Glutamatergic neuron (in vitro differentiated cells): Measurements from ENCODE around the gene GNG8. TPM values are rescaled to one million over a fixed set of nuclear protein-coding genes. Genes with fewer than 3 reads are reported as not detected.
A peak's percentile ranks its signal among the peaks of the same experiment; 100 is the strongest.

Source experiments
- DNase-seq: peaks from one replicate; pipeline ENCODE4 v3.0.0; 2022
- H3K27ac Mint-ChIP-seq: one replicate; pipeline ENCODE4 v1.8.0; 2020; ENCODE audit warnings: mild to moderate bottlenecking, mixed read lengths, inconsistent platforms; ENCODE audit not compliant: unreplicated experiment
- H3K27me3 Mint-ChIP-seq: one replicate; pipeline ENCODE4 v1.8.0; 2020; ENCODE audit warnings: mild to moderate bottlenecking, moderate library complexity, mixed read lengths, inconsistent platforms; ENCODE audit not compliant: unreplicated experiment
- H3K36me3 Mint-ChIP-seq: one replicate; pipeline ENCODE4 v1.8.0; 2020; ENCODE audit warnings: mild to moderate bottlenecking, mixed read lengths, inconsistent platforms; ENCODE audit not compliant: unreplicated experiment
- H3K4me1 Mint-ChIP-seq: one replicate; pipeline ENCODE4 v1.8.0; 2020; ENCODE audit warnings: mild to moderate bottlenecking, low read depth, mixed read lengths, inconsistent platforms; ENCODE audit not compliant: unreplicated experiment
- H3K4me3 Mint-ChIP-seq: one replicate; pipeline ENCODE4 v1.8.0; 2020; ENCODE audit warnings: mild to moderate bottlenecking, mixed read lengths, inconsistent platforms; ENCODE audit not compliant: unreplicated experiment
- H3K9me3 Mint-ChIP-seq: one replicate; pipeline ENCODE4 v1.8.0; 2020; ENCODE audit warnings: mild to moderate bottlenecking, moderate library complexity, mixed read lengths, inconsistent platforms; ENCODE audit not compliant: unreplicated experiment
- total RNA-seq: library from RNA; stranded (reverse); fragmentation: NEBNext Ultra II Directional; extraction: Animal tissue kit (Norgen Biotek cat#: 25700); gene quantifications from one replicate; pipeline ENCODE4 v1.2.1, GENCODE V29; 2021; ENCODE audit not compliant: unreplicated experiment
- TF ChIP-seq, protein P1 (sequence below): fragments of 200-600 bp; sonication (generic); IDR thresholded peaks from one replicate; pipeline ENCODE4 v1.5.0; 2021; ENCODE audit not compliant: partially characterized antibody, unreplicated experiment

The GNG8 gene
- total RNA-seq, 1 donor from 2014 or later: 54.6 TPM

DNA sequence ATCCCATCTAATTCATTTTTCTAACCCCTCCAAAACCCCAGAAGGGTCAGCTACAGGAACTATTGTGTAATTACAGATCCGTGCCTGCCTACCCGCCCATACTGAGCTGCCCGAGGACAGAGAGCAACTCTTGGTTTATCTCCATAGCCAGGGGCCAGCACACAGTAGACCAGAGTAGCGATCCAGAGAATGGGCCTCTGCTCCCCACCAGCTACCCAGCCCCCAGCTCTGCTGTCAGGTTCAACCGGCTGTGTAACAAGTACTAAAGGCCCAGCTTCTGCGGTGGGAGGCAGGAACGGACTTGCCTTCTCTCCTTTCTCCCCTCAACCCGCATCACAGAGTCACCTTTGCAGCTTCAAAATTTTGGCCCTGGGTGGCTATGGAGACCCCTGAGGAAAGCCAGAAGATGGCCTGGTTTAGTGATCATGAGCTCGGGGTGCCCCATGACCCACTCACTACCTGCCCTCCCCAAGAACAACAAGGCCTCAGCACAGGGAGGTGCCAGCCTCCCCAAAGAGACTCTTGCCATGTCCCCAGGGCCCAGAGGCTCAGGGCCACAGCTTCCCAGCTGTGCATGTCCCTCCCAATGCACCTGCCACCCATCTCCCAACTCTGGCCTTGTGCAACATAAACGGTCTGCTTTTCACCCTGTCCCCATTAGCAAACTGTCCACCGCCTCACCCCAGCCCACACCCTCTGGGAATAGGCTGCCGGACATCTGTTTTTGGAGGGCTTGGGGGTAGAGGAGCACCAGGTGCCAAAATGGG, 29.1 kb downstream of the GNG8 start:
- Mint-ChIP-seq H3K27ac (peak overlapping the region; percentile 65), H3K9me3 (peaks cover 16% of the 10 kb centered on the region), H3K4me3 (peak overlapping the region; percentile 68), H3K4me1 (peaks cover 29% of the 10 kb centered on the region), H3K36me3 (peaks cover 9% of the 10 kb centered on the region), H3K27me3 (peaks cover 12% of the 10 kb centered on the region)
- DNase-seq: no peak
- TF ChIP-seq, protein P1, sequence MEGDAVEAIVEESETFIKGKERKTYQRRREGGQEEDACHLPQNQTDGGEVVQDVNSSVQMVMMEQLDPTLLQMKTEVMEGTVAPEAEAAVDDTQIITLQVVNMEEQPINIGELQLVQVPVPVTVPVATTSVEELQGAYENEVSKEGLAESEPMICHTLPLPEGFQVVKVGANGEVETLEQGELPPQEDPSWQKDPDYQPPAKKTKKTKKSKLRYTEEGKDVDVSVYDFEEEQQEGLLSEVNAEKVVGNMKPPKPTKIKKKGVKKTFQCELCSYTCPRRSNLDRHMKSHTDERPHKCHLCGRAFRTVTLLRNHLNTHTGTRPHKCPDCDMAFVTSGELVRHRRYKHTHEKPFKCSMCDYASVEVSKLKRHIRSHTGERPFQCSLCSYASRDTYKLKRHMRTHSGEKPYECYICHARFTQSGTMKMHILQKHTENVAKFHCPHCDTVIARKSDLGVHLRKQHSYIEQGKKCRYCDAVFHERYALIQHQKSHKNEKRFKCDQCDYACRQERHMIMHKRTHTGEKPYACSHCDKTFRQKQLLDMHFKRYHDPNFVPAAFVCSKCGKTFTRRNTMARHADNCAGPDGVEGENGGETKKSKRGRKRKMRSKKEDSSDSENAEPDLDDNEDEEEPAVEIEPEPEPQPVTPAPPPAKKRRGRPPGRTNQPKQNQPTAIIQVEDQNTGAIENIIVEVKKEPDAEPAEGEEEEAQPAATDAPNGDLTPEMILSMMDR: no peak

DNA sequence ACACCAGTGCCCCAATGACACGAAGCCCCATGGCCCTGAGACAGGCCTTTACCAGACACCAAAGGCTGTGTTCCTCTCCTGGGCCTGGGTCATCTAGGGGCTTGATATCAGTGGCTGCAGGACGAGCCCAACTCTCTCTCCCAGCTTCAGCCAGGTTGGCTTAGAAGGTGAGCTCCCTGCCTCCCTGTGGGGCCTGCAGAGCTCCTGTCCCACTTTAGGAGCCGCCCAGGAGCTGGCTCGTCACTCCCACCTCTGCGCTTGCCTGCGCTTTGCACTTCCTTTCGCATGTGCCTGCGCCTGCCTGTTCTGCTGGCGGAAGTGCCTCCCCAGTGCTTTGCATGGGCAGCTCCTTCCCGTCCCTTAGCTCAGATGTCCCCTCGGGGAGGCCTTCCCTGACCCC, 30.0 kb downstream of the GNG8 start:
- Mint-ChIP-seq H3K27me3 (peaks cover 14% of the 10 kb centered on the region), H3K27ac (peak overlapping the region; percentile 65), H3K4me1 (peaks cover 29% of the 10 kb centered on the region), H3K4me3 (peak overlapping the region; percentile 73), H3K36me3 (peaks cover 9% of the 10 kb centered on the region), H3K9me3 (peaks cover 13% of the 10 kb centered on the region)
- DNase-seq: no peak
- TF ChIP-seq, protein P1: no peak

DNA sequence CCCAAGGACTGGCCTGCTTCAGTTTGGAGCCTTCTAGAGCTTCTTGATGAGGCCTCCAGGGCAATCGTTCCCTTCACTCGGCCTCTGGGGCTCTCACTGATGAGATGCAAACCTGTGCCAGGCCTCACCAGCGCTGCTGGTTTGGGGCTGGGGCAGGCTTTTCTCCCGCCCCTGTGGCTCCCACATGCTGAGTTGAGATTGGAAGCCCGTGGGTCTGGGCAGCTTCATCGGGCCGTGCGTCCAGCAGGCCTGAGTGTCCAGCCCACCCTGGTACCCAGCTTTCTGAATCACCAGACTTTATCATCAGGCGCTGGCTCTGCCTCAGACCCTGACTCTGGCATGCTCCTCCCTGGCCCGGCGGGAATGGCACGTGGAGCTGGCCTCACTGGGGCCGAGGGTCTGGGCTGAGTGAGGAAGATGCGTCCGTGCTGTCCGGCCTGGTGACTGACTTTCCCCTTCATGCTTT, 30.6 kb downstream of the GNG8 start:
- H3K4me3 Mint-ChIP-seq: peak overlapping the region; percentile 92
- peaks cover 11% of the 10 kb centered on the region for H3K9me3 Mint-ChIP-seq
- peaks cover 29% of the 10 kb centered on the region for H3K4me1 Mint-ChIP-seq
- H3K27ac Mint-ChIP-seq: no peak overlapping the region
- peaks cover 13% of the 10 kb centered on the region for H3K27me3 Mint-ChIP-seq
- DNase-seq: no peak
- TF ChIP-seq, protein P1: no peak
- H3K36me3 Mint-ChIP-seq: peaks cover 5% of the 10 kb centered on the region

DNA sequence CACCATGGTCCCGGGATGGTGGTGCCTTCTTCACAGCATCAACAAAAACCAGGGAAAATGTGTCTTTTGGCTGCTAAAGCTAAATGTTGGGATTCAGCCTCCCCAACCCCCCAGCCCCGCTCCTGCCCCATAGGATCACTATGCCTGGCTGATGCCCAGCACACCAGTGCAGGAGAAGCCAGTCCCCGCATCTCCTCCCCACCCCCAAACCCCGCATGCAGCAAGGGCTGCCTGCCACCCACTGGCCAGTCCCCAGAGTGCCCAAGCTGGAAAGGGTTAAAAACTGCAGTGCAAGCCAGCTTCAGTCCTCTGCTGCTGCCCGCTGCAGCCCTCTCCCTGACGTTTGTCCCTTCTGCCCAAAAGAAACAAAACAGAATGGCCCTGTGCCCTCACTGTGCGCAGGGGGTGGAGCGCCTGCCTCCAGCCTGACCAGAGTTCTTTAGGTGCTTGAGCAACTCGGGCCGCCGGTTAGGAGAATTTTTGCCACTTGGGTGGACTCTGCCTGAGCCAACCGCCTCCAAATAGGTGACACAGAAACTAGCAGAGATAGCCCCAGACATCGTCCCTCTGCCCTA, 31.1 kb downstream of the GNG8 start:
- H3K27me3 Mint-ChIP-seq: peaks cover 16% of the 10 kb centered on the region
- H3K4me3 Mint-ChIP-seq: peak overlapping the region; percentile 92
- H3K9me3 Mint-ChIP-seq: peaks cover 12% of the 10 kb centered on the region
- H3K27ac Mint-ChIP-seq: no peak overlapping the region
- no peak for DNase-seq
- TF ChIP-seq, protein P1: no peak
- peaks cover 5% of the 10 kb centered on the region for H3K36me3 Mint-ChIP-seq
- peaks cover 29% of the 10 kb centered on the region for H3K4me1 Mint-ChIP-seq

DNA sequence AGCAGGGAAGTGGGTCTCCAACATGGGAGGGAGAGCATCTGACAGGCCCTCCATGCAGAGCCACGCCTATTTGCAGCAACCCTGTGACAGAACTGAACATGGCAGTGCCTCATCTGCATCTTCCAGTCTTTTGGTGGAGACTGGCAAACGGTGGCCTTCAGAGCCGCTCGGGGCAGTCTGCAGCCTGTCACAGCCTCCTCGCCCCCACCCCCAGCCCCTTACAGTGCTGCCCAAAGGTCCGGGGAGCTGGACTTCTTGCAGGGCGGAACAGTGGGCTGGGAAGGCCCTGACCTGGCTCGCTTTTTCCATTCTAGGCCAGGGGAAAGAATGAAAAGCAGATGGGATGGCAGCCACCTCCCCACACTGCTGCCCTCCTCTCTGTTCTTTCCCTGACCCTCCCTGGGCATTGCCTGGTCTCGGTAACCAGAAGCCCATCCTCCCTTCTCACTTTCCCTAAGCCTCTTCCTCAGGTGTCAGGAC, 32.2 kb downstream of the GNG8 start:
- H3K27me3 Mint-ChIP-seq: peaks cover 13% of the 10 kb centered on the region
- H3K9me3 Mint-ChIP-seq: peaks cover 12% of the 10 kb centered on the region
- peak overlapping the region; percentile 92 for H3K4me3 Mint-ChIP-seq
- H3K4me1 Mint-ChIP-seq: peaks cover 27% of the 10 kb centered on the region
- H3K27ac Mint-ChIP-seq: peak overlapping the region; percentile 66
- peaks cover 3% of the 10 kb centered on the region for H3K36me3 Mint-ChIP-seq
- TF ChIP-seq, protein P1: no peak
- no peak for DNase-seq
